ENCODE data around the gene ARX. TPM values are rescaled to one million over a fixed set of nuclear protein-coding genes. Genes with fewer than 3 reads are reported as not detected.

ARX gene
- total RNA-seq = 10.4 TPM

DNA sequence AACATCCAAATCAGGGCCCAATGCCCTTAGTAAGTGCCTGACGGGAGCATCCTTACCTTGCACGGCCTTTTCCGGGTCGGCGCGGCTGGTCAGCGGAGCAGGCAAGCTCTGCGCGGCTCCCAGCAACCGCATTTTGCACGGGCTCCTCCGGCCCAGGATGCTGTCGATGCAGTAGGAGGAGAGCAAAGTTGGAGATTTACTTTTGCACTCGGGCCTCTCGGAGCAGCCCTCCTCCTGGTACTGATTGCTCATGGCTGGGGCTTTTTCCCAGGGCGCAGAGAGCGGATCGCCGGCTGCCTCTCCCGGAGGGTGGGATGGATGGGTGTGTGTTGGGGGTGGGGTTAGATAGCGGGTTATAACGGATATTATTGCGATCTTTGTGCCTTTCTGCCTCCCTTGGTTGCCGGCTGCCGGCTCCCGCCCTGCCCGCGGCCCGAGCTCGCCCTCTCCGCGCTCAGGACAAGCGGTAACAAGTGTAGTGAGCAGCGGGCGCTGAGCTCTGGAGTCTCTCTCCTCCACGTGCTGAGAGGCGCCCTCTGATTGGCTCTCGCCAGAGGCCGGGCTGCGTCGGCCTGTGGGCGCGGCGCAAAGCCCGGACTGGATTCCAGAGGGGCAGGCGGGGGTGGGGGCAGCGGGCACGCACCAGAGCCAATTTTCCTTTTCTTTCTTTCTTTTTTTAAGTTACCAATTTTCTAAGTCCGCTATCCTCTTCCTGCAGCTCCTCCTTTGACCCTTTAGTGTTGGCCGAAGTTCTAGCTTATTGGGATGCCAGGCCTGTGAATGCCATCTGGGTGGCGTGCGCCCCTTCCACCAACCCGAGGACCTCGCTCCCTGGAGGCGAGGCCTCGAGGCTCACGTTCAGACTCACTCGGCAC lies at the start of gene ARX:
Gene ARX, minus strand, starts transcription at position 480 of the 875 bp plus-strand sequence. Its CDS starts 228 bp downstream, at position 252.

Small RNA genes lying within 50 kb of the gene (small RNA-seq; reads per million reads assigned to genes)
- gene RN7SL91P = not detected

Measured in diencephalon (tissue), 1 donor.